GM19324 (cell line): ENCODE data around the gene SPDYE16.
"Not testable (repeated sequence)": the region's sequence is repeated elsewhere in the genome, so short reads cannot be mapped to it uniquely, and the experiment has no call there.

Experiments used
- ATAC-seq: cut with Tn5 transposase; IDR thresholded peaks from one replicate; pipeline ENCODE4 v1.9.1; 2021; ENCODE audit warnings: mild to moderate bottlenecking, moderate library complexity; ENCODE audit not compliant: unreplicated experiment, low FRiP score

SPDYE16 gene

GRCh38 chr7:76505168-76506080 is 37.7 kb downstream of the SPDYE16 start:
- no peak for ATAC-seq

- not testable (repeated sequence) for ATAC-seq
These were observed 38.5 kb downstream of the SPDYE16 start for GRCh38 chr7:76504351-76505167.

GRCh38 chr7:76503244-76503643 is 39.9 kb downstream of the SPDYE16 start:
- not testable (repeated sequence) for ATAC-seq

GRCh38 chr7:76502836-76503235 is 40.3 kb downstream of the SPDYE16 start:
- ATAC-seq: not testable (repeated sequence)

GRCh38 chr7:76502224-76502623 is 40.9 kb downstream of the SPDYE16 start:
- not testable (repeated sequence) for ATAC-seq

- ATAC-seq: not testable (repeated sequence)
These were observed 43.2 kb downstream of the SPDYE16 start for GRCh38 chr7:76499924-76500241.

GRCh38 chr7:76499201-76499923 is 43.7 kb downstream of the SPDYE16 start:
- not testable (repeated sequence) for ATAC-seq

GRCh38 chr7:76498583-76499200 is 44.4 kb downstream of the SPDYE16 start:
- not testable (repeated sequence) for ATAC-seq

GRCh38 chr7:76497918-76498582 is 45.0 kb downstream of the SPDYE16 start:
- not testable (repeated sequence) for ATAC-seq

- not testable (repeated sequence) for ATAC-seq
These were observed 47.4 kb downstream of the SPDYE16 start for GRCh38 chr7:76495717-76496116.

- not testable (repeated sequence) for ATAC-seq
These were observed 51.0 kb downstream of the SPDYE16 start for GRCh38 chr7:76492139-76492538.

- not testable (repeated sequence) for ATAC-seq
These were observed 55.1 kb downstream of the SPDYE16 start for GRCh38 chr7:76487969-76488368.

GRCh38 chr7:76486618-76487017 is 56.5 kb downstream of the SPDYE16 start:
- peak; percentile 96 for ATAC-seq

- not testable (repeated sequence) for ATAC-seq
These were observed 57.1 kb downstream of the SPDYE16 start for GRCh38 chr7:76485822-76486610.

GRCh38 chr7:76484456-76484855 is 58.6 kb downstream of the SPDYE16 start:
- not testable (repeated sequence) for ATAC-seq

GRCh38 chr7:76483081-76483480 is 60.0 kb downstream of the SPDYE16 start:
- not testable (repeated sequence) for ATAC-seq

GRCh38 chr7:76482660-76483059 is 60.4 kb downstream of the SPDYE16 start:
- ATAC-seq: not testable (repeated sequence)
